H1 (cell line): ENCODE data around the gene ZDHHC8. TPM values are rescaled to one million over a fixed set of nuclear protein-coding genes. Genes with fewer than 3 reads are reported as not detected.

ENCODE experiments used
- CEBPB ChIP-seq: IDR thresholded peaks from 2 replicates; pipeline ENCODE4 v1.6.1; 2012; ENCODE audit warnings: low read depth, low read length
- RNF2 ChIP-seq: fragments of 200-900, 300-1000 bp; sonication (generic); IDR thresholded peaks from 2 replicates; pipeline ENCODE4 v1.7.1; 2016; ENCODE audit warnings: borderline replicate concordance, low read depth, mild to moderate bottlenecking, antibody characterized with exemption, low read length; ENCODE audit not compliant: poor library complexity, severe bottlenecking; ENCODE audit errors: missing control alignments
- polyA plus RNA-seq, 7 experiments: library from polyadenylated mRNA; depleted of rRNA in 3 of 7; stranded (reverse) in 5 of 7; unstranded in 2 of 7; fragments of >200 nt in 5 of 7; fragments of 200-250 nt in 2 of 7; gene quantifications; 1 replicate in 5 of 7; 2 replicates in 1 of 7; 4 replicates in 1 of 7; pipeline versions ENCODE4 v1.2.1 to v1.2.3, GENCODE V29; 2011 to 2013; ENCODE audit warnings: missing spikeins in 2 of 7, mixed read lengths in 2 of 7
- total RNA-seq: library from RNA; stranded (reverse); fragmentation: NEBNext Ultra II Directional; extraction: Animal tissue kit (Norgen Biotek cat#: 25700); gene quantifications from 2 replicates; pipeline ENCODE4 v1.2.1, GENCODE V29; 2021
- TF ChIP-seq, protein P1 (sequence below): IDR thresholded peaks from 2 replicates; pipeline ENCODE4 v1.6.1; 2011; ENCODE audit warnings: low read depth, mild to moderate bottlenecking, low read length; ENCODE audit not compliant: insufficient read depth

The ZDHHC8 gene
- total and polyA plus RNA-seq, 2 of the 8 experiments (the other 6 are each of a cell fraction or from before 2014, with no cell fraction given) = 18.6 to 65.6 TPM

DNA sequence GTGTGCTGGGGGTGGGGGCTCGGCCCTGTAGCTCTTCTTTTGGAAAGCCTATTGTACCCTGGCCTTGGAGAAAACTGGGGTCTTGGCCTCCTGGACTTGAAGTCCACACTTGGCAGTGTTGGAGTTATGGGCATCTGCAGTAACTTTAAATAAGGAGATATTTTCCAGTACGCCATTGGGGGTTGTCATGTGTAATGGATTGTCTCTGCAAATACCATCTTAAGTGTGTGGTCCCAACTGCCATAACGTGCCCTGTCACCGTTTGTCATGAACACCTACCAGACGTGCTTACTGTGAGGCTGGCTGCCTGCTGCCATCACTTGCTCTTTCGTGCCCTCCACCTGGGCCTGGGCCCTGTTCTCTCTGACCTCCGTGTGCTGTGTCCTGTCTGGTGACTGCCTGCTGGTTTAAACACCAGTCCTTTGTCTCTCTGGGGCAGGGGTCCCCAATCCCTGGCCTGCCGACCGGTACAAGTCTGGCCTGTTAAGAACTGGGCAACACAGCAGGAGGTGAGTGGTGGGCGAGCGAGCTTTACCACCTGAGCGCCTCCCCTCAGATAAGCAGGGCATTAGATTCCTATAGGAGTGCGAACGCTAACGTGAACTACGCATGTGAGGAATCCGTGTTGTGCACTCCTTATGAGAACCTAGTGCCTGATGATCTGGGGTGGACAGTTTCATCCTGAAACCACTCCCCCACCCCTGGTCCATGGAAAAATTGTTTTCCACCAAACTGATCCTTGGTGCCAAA is 3.6 kb upstream of the ZDHHC8 start (continued):
- TF ChIP-seq RNF2 = no peak
- TF ChIP-seq, protein P1, sequence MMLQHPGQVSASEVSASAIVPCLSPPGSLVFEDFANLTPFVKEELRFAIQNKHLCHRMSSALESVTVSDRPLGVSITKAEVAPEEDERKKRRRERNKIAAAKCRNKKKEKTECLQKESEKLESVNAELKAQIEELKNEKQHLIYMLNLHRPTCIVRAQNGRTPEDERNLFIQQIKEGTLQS = no peak
- TF ChIP-seq CEBPB = no peak
